GM21717 (cell line): ENCODE results near the gene LRP6.

Experiments
- ATAC-seq: cut with Tn5 transposase; IDR thresholded peaks from one replicate; pipeline ENCODE4 v1.9.1; 2021; ENCODE audit warnings: mild to moderate bottlenecking, moderate library complexity; ENCODE audit not compliant: unreplicated experiment

Gene LRP6

DNA sequence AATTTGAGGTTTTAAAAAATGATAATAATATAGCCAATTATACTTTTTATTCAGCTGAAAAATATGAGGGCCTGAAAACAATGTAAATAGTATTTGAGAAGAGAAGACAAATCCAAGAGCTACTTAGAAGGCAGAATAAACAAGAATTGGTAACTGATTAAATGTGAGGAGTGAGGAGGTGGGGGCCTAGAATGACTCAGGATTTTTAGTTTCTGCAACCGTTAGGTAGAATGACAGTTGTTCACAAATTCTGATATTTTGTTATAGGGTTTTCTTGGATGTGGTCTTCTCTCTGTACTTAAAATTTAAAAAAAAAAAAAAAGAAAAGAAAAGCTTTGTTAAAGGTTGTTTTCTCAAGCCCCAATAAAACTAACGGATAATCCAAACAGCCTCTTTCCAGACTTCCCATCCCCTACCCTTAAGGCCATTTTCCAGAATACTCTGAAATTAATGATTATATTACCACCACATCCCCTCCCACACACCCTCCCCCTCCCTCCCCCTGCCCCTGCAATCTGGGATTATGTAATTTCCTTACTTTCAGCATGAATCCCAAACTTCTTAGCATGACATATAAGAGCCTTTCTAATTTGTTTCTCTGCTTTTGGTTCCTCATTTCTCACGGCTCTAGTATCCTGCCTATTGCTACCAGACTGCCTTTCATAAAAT lies 50.4 kb downstream of the LRP6 start:
- no peak for ATAC-seq

GRCh38 chr12:12214635-12215131 lies 52.2 kb downstream of the LRP6 start:
- no peak for ATAC-seq

GRCh38 chr12:12214201-12214600 lies 52.6 kb downstream of the LRP6 start:
- ATAC-seq: no peak

GRCh38 chr12:12212769-12213168 lies 54.1 kb downstream of the LRP6 start:
- ATAC-seq: no peak

DNA sequence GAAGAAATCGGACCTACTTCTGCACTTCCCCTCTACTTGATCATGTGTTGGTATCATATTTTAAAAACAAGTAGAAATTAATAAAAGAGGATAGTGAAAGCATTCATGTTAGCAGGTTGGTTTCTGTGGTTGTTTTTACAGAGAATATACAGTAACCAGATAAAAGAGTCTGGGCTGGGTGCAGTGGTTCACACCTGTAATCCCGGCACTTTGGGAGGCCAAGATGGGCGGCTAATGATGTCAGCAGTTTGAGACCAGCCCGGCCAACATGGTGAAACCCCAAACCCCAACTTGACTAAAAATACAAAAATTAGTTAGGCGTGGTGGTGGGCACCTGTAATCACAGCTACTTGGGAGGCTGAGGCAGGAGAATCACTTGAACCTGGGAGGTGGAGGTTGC lies 55.9 kb downstream of the LRP6 start:
- ATAC-seq: no peak

GRCh38 chr12:12210416-12210815 lies 56.4 kb downstream of the LRP6 start:
- no peak for ATAC-seq

- no peak for ATAC-seq
These were observed 57.2 kb downstream of the LRP6 start for GRCh38 chr12:12209675-12210074.

DNA sequence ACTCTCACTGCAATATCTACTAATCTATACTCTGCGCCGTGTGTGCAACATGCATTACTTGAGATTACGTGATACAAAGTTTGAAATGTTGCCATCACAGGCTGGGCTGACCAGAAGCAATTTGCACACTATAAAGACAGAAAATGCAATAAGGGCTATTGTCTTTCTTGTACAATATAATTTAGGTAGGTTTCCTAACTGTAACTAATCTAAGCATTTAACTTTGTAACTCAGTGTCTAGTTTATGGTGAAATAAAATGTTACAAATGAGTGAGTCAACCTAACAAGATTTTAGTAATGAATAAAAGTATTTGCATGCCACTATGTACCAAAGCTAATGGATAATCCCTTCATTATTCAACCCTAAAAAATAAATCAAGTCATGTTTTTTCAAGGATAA lies 57.8 kb downstream of the LRP6 start:
- no peak for ATAC-seq

DNA sequence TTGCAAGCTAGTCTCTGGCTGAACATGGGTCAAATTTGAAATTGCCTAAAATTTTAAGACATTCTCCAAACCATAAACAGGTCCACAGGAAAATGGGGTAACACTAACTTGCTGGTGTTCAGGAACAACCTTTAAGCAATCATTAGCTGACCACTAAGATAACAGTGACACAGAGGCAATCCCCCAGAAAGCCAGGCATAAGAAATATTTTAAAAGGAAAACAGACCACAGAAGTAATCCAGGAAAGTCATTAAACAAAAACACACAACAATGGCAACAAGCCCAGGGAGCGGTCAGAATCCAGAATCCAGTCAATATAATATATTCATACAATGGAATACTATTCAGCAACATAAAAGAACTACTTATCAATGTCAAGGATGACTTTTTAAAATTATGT lies 59.1 kb downstream of the LRP6 start:
- no peak for ATAC-seq

- no peak for ATAC-seq
These were observed 60.0 kb downstream of the LRP6 start for GRCh38 chr12:12206776-12207388.

DNA sequence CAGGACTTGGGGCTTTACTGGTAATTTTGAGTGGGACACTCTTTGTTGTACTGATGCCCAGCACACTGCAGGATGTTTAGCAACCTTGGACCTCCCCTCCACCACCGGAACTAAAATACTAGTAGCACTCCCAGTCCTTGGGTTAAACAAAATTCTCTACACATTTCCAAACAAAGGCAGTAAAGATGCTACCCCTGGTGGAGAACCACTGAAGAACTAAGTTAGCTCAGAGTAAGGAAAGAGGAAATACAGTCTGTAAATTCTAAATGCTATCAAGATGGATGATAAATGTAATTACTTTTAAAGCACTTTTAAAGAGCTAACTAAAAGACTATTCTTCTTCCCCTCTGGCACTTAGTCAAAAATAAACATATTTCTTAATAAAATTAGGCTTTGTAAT lies 64.1 kb downstream of the LRP6 start:
- ATAC-seq: no peak

GRCh38 chr12:12202105-12202504 lies 64.7 kb downstream of the LRP6 start:
- ATAC-seq: no peak

GRCh38 chr12:12201274-12201758 lies 65.5 kb downstream of the LRP6 start:
- ATAC-seq: no peak

GRCh38 chr12:12200363-12200762 lies 66.5 kb downstream of the LRP6 start:
- ATAC-seq: no peak

DNA sequence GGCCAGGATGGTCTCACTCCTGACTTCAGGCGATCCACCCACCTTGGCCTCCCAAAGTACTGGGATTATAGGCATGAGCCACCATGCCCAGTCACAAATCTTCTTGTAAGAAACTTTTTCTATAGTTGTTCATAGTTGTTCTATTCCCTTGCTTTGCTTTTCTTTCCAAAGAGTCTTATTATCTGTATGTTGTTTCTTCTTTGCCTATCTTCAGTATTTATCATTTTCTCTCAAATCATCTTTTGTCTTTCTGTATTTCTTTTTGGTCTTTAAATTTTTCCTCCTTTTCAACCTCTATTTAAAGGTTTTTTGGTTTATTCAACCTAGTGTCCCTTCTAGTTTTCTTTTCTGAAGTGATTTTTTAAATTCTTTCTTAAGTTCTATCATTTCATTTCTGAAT lies 68.7 kb downstream of the LRP6 start:
- no peak for ATAC-seq

GRCh38 chr12:12197128-12197527 lies 69.7 kb downstream of the LRP6 start:
- no peak for ATAC-seq

DNA sequence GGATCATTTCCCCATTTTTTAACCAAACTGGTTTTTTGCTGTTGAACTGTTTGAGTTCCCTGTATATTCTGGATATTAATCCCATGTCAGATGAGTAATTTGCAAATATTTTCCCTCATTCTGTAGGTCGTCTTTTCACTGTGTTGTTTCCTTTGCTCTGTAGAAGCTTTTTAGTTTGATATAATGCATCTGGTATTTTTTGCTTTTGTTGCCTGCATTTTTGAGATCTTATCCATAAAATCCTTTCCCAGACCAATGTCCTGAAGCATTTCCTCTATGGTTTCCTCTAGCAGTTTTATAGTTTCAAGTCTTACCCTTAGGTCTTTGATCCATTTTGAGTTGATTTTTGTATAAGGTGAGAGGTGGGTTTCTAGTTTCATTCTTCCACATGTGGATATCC lies 71.3 kb downstream of the LRP6 start:
- no peak for ATAC-seq

DNA sequence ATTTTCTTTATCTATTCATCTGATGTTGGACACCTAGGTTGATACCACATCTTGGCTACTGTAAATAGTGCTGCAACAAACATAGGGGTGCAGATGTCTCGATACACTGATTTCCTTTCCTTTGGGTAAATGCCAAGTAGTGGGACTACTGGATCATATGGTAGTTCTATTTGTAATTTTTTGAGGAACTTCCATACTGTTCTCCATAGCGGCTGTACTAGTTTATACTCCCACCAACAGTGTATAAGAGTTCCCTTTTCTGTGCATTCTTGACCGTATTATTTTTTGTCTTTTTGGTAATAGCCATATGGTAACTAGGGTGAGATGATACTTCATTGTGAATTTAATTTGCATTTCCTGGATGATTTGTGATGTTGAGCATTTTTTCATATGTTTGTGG lies 71.8 kb downstream of the LRP6 start:
- no peak for ATAC-seq

GRCh38 chr12:12194206-12194605 lies 72.6 kb downstream of the LRP6 start:
- no peak for ATAC-seq

GRCh38 chr12:12191008-12191407 lies 75.8 kb downstream of the LRP6 start:
- no peak for ATAC-seq

DNA sequence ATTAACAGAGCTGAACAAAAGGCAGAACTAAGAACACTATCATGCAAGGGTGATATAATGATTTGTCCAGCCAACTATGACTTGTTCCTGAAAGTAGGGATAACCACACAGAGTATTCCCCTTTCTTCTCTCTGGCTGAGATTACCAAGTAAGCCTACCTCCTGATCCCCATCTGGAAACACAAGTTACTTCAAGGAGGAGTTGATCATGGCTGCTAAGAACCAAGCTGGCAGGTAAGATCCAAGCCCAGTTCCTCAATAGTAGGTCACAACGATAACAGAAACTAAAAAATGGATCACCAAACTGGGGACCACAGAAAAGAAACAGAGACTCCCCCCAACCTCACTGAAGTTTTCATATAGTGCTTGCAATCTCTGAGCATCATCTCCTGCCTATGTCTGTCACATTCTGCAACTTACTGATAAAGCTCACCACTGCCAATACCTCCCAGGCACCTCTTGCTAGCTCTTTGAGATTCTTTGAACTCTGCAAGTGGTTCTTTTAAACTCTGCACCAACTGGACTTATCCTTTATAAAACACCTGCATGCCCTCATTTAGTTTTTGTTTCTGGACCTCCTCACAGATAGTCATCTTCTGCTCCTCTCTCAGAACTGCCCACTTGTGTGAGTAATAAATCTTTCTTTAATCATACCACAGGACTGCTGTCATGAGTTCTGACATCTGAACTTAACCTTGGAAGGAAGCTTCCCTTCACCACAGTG lies 76.6 kb downstream of the LRP6 start:
- ATAC-seq: no peak

GRCh38 chr12:12185414-12185813 lies 81.4 kb downstream of the LRP6 start:
- no peak for ATAC-seq
